Putamen (tissue), 1 donor: Measurements from ENCODE around the gene MIPOL1.

ENCODE experiments used
- DNase-seq: peaks from one replicate; pipeline ENCODE4 v3.0.0-alpha.2; 2016; ENCODE audit warnings: low spot score

The MIPOL1 gene

GRCh38 chr14:37464192-37464858 is 266.6 kb downstream of the MIPOL1 start:
- no peak for DNase-seq

DNA sequence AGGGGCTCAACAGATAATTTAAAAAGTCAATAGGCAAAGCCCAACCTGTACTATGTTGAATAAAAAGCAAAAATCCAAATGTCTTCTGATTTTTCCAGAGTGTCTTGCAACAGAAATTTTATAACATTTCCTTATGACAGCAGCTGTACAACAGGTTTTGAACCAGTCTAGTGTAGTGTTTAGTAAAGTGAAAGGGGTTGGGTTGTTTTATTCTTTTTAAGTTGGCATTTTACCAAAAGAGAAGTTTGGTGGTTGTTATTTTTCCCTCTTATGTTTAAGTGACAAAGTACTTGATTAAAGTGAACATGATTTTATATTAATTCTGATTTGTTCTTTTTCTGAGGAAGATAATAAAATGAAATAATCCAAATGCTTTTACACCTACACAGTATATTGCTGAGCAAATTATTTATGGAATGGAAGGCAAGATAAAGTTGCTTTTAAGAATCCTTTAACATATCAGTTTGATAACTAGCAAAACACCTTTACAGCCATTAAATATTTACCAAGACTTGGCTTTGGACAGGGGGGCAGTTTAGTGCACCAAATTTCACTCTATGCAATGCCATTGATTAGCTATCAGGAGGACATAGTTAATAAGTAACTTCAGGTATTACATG is 268.4 kb downstream of the MIPOL1 start:
- DNase-seq, result no peak

DNA sequence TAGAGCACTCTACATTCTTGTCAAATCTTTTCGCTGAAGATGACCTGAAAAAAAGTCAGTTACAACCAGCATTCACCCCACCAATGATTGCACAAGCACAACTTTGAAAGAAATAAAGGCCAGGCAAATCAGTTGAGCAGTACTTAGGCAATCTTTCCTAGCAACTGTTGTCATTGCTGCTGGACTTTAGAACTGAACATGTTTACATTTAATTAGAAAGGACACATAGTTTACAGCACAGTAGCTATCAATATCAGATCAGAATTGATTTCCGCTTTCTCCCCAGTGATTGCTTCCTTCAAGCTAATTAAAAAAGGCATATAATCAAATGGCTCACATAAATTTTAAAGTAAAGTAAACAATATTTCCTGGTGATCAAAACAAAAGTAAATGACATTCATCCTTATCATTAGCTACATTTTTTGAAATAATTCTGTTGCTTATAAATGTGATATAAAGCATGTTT is 268.9 kb downstream of the MIPOL1 start:
- DNase-seq, result no peak

DNA sequence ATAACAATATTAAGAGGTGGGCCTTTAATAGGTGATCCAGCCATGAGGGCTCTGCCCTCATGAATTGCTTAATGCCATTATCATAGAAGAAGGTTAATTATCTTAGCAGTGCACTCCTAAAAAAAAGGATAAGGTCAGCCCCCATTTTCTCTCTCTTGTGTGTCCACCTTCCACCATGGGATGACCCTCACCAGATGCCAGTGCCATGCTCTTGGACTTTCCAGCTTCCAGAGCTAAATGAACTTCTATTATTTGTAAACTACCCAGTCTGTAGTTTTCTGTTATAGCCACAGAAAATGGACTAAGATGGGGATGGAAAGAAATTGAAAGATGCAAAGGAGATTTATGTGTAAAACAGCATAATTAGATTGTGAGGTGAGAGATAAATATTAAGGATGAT is 271.9 kb downstream of the MIPOL1 start:
- DNase-seq, result no peak

DNA sequence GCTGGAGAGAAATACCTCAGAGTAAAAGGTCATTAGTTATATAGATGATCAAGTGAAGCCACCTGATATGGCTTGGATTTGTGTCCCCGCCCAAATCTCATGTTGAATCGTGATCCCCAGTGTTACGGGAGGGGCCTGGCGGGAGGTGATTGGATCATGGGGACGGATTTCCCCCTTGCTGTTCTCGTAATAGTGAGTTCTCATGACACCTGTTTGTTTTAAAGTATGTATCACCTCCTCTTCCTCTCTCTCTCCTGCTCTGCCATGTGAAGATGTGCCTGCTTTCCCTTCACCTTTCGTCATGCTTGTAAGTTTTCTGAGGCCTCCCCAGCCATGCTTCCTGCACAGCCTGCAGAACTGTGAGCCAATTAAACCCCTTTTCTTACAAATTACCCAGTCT is 272.5 kb downstream of the MIPOL1 start:
- no peak for DNase-seq

- DNase-seq, result no peak
These were observed 275.2 kb downstream of the MIPOL1 start for GRCh38 chr14:37472906-37473305.

- no peak for DNase-seq
These were observed 276.5 kb downstream of the MIPOL1 start for GRCh38 chr14:37474191-37474590.

GRCh38 chr14:37480446-37481290 is 282.9 kb downstream of the MIPOL1 start:
- DNase-seq, result no peak

GRCh38 chr14:37482428-37482827 is 284.7 kb downstream of the MIPOL1 start:
- no peak for DNase-seq

DNA sequence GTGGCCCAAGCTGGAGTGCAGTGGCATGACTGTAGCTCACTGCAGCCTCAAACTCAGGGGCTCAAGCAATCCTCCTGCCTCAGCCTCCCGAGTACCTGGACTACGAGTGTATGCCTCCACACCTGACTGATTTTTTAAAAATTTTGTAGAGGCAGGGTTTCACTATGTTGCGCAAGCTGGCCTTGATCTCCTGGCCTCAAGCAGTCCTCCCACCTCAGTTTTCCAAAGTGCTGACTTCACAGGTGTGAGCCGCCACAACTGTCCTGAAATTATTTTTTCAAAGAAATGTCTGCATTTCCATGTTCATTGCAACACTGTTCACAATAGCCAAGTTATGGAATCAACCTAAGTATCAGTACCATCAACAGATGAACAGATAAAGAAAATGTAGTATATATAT is 285.9 kb downstream of the MIPOL1 start:
- DNase-seq, result no peak

- no peak for DNase-seq
These were observed 292.9 kb downstream of the MIPOL1 start for GRCh38 chr14:37490607-37491006.

DNA sequence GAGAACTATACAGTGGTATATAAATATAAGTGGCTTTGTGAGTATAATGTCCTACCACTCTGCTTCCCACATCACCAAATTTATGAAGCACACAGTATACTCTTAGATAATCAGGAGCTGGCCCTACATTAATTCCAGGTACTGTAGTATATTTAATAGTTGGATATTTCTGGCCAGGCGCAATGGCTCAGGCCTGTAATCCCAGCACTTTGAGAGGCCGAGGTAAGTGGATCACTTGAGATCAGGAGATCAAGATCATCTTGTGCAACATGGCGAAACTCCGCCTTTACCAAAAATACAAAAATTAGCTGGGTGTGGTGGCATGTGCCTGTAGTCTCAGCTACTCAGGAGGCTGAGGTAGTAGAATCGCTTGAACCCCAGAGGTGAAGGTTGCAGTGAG is 293.3 kb downstream of the MIPOL1 start:
- DNase-seq, result no peak

- DNase-seq, result no peak
These were observed 295.9 kb downstream of the MIPOL1 start for GRCh38 chr14:37493606-37494005.

DNA sequence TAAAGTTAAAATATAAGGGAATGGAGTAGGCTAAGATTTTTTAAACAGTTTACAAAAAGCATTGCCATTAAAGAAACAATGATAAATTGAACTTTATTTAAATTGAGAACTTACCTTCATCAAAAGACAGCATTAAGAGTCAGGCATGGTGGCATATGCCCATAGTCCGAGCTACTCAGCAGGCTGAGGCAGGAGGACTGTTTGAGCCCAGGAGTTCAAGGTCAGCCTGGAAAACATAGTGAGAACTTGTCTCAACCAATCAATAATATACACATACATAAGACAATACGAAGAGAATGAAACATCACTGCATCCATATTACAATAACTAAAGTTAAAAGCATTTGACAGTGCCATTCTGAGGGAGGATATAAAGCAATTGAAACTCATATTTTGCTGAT is 299.7 kb downstream of the MIPOL1 start:
- no peak for DNase-seq

DNA sequence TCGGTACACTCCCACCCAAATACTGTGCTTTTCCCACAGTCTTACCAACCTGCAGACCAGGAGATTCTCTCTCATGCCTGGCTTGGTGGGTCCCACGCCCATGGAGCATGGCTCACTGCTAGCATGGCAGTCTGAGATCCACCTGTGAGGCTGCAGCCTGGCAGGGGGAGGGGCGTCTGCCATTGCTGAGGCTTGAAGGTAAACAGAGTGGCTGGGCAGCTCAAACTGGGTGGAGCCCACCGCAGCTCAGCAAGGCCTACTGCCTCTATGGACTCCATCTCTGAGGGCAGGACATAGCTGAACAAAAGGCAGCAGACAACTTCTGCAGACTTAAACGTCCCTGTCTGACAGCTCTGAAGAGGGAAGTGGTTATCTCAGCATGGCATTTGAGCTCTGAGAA is 304.1 kb downstream of the MIPOL1 start:
- no peak for DNase-seq

DNA sequence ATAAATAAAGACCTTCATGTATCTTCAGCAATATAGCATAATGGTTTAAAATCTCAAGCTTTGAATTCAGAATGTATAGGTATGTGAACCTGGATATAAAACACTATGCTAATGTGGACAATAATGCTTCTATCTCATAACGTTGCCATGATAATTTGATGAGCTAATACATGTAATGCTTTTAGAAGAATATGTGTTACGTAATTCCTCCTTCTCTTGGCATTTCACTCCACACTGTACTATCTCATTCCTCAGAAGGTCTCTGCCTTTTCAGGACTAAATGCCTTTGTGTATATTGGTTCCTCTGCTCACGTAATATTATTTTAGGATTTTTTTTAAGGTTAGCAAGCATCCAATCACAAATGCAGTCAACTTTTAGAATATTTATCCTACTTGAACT is 310.8 kb downstream of the MIPOL1 start:
- no peak for DNase-seq

DNA sequence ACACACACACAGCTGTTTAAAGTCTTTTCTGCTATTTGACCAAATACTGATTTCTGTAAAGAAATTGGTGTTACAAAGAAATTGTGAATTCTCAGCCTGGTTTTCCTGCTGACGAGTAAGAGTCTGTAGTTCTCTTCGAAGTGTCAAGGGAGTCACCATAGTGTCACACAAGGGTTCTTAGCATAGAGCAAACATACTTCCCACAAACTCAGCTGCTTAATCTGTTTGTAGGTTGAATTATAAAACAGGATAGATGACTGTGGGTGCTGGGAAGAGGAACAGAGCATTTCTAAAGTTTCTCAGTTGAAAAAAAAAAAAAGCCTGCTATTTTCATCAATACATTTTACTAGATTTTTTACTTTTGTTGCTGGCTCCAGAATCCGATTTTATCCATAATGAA is 314.4 kb downstream of the MIPOL1 start:
- DNase-seq, result no peak

GRCh38 chr14:37515771-37516170 is 318.0 kb downstream of the MIPOL1 start:
- peak; percentile 5 for DNase-seq

DNA sequence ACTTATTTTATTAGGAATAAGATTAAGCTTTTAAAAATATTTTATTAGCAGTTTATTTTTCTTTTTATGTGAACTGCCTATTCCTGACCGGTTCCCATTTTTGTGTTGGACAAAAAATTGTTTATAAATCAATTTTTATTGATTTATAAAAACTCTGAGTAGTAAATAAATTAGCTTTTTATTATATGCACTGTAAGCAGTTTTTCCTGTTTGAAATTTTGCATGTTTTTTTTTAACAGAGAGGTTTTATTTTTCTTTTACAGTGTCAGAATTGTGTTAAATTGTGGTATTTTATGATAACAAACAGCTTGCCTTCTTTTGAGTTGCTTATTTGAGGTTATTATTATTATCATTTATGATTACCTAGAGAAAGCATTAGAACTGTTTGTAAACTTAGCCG is 329.3 kb downstream of the MIPOL1 start:
- DNase-seq, result no peak

GRCh38 chr14:37539992-37540391 is 342.3 kb downstream of the MIPOL1 start:
- DNase-seq, result no peak

GRCh38 chr14:37544407-37544806 is 346.7 kb downstream of the MIPOL1 start:
- DNase-seq, result no peak

DNA sequence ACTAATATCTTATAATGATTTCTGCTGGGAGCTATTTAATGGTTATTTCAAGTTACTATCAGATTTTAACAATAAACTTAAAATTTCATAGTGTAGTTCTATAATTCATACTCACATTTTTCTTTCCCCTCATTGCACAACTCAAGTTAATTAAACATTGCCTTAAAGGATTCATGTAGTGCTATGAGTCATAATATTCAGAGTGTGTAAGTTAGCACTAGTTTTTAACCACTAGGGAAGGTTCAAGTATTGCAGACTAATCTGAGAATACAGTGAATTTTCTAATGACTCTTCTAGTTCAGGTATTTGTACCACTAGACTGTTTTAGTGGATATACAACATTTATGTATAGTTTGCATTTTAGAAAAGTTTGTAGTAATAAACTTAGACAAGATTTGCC is 347.4 kb downstream of the MIPOL1 start:
- DNase-seq, result no peak
